Left ventricle myocardium inferior (tissue), 1 donor: ENCODE measurements around the gene KCNB1. TPM values are rescaled to one million over a fixed set of nuclear protein-coding genes. Genes with fewer than 3 reads are reported as not detected.

Experiments
- DNase-seq: peaks from one replicate; pipeline ENCODE4 v3.0.0-alpha.2; 2020
- H3K27ac ChIP-seq: fragments of 200-600 bp; replicated peaks from 2 replicates; pipeline ENCODE4 v1.8.0; 2021
- H3K27me3 ChIP-seq: fragments of 200-600 bp; 2 replicates; pipeline ENCODE4 v1.8.0; 2021; ENCODE audit warnings: low read depth
- H3K36me3 ChIP-seq: fragments of 200-600 bp; 2 replicates; pipeline ENCODE4 v1.8.0; 2021
- H3K4me1 ChIP-seq: fragments of 200-600 bp; 2 replicates; pipeline ENCODE4 v1.8.0; 2021
- H3K4me3 ChIP-seq: fragments of 200-600 bp; 2 replicates; pipeline ENCODE4 v1.8.0; 2021; ENCODE audit warnings: mild to moderate bottlenecking, moderate library complexity
- H3K9me3 ChIP-seq: fragments of 200-600 bp; replicated peaks from 2 replicates; pipeline ENCODE4 v1.8.0; 2021
- CTCF ChIP-seq: fragments of 200-600 bp; IDR thresholded peaks from 2 replicates; pipeline ENCODE4 v1.8.0; 2021; ENCODE audit warnings: antibody characterized with exemption, mild to moderate bottlenecking, borderline replicate concordance
- intact Hi-C: fragments of 100-400 bp; cut with micrococcal nuclease; formaldehyde crosslinking; loops from one replicate; pipeline ENCODE4 v1.11.0; 2022
- total RNA-seq: library from RNA; stranded (reverse); fragmentation: NEBNext Ultra II Directional; extraction: Animal tissue kit (Norgen Biotek cat#: 25700); gene quantifications from one replicate; pipeline ENCODE4 v1.2.1, GENCODE V29; 2021
- donor health status: DM: no; HTN: yes; CAD: no; lungs with severe emphysema.

The KCNB1 gene
- total RNA-seq, 1 donor from 2014 or later: 0.77 TPM

GRCh38 chr20:49419785-49420184 lies 62.7 kb downstream of the KCNB1 start:
- TF ChIP-seq CTCF: no peak
- H3K4me1 ChIP-seq: peaks cover 40% of the 10 kb centered on the region
- H3K36me3 ChIP-seq: no peaks in the 10 kb centered on the region
- no peak for DNase-seq
- peaks cover 5% of the 10 kb centered on the region for H3K27me3 ChIP-seq
- intact Hi-C loops: no loop called here
- H3K27ac ChIP-seq: peak overlapping the region; percentile 82
- no peak overlapping the region for H3K4me3 ChIP-seq
- H3K9me3 ChIP-seq: no peaks in the 10 kb centered on the region

DNA sequence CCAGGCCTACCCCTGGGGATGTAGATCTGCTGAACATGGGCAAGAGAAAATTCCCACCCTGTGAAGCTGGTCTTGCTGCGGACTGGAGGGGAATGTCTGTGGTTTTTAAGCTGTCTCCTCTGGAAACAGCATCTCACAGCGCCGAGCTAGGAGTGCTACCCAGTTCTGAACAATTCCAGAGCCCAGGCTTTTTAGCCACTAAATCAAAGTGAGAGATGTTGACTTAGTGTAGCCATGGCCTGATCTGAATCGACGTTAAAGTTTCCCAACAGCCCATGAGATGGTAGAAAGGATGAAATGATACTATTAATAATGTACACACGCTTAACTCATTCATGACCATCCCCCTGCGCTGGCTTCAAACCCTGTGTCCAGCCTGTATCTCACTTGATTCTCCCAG lies 63.7 kb downstream of the KCNB1 start:
- no peaks in the 10 kb centered on the region for H3K9me3 ChIP-seq
- H3K27me3 ChIP-seq: peaks cover 14% of the 10 kb centered on the region
- H3K4me3 ChIP-seq: no peak overlapping the region
- H3K4me1 ChIP-seq: peaks cover 36% of the 10 kb centered on the region
- intact Hi-C loops: no loop called here
- no peak for TF ChIP-seq CTCF
- no peak for DNase-seq
- H3K27ac ChIP-seq: peak overlapping the region; percentile 82
- no peaks in the 10 kb centered on the region for H3K36me3 ChIP-seq

GRCh38 chr20:49417843-49418555 lies 64.5 kb downstream of the KCNB1 start:
- intact Hi-C loops: no loop called here
- Histone ChIP-seq H3K4me1 (peaks cover 36% of the 10 kb centered on the region), H3K27ac (peak overlapping the region; percentile 82), H3K4me3 (no peak overlapping the region), H3K36me3 (no peaks in the 10 kb centered on the region), H3K27me3 (peaks cover 22% of the 10 kb centered on the region), H3K9me3 (no peaks in the 10 kb centered on the region)
- TF ChIP-seq CTCF: no peak
- no peak for DNase-seq

GRCh38 chr20:49415668-49416044 lies 66.8 kb downstream of the KCNB1 start:
- no peak for DNase-seq
- intact Hi-C loops: no loop called here
- Histone ChIP-seq H3K9me3 (no peaks in the 10 kb centered on the region), H3K4me3 (no peak overlapping the region), H3K4me1 (peaks cover 21% of the 10 kb centered on the region), H3K27ac (peak overlapping the region; percentile 40), H3K27me3 (peaks cover 33% of the 10 kb centered on the region), H3K36me3 (no peaks in the 10 kb centered on the region)
- no peak for TF ChIP-seq CTCF

- H3K4me1 ChIP-seq: peaks cover 15% of the 10 kb centered on the region
- H3K27me3 ChIP-seq: peaks cover 33% of the 10 kb centered on the region
- no peak overlapping the region for H3K4me3 ChIP-seq
- intact Hi-C loops: no loop called here
- no peaks in the 10 kb centered on the region for H3K36me3 ChIP-seq
- H3K27ac ChIP-seq: peak overlapping the region; percentile 40
- no peak for TF ChIP-seq CTCF
- DNase-seq: no peak
- no peaks in the 10 kb centered on the region for H3K9me3 ChIP-seq
These were observed 67.3 kb downstream of the KCNB1 start for GRCh38 chr20:49415005-49415667.
